ENCODE results near the gene RSRC2. TPM values are rescaled to one million over a fixed set of nuclear protein-coding genes. Genes with fewer than 3 reads are reported as not detected.
A peak's percentile ranks its signal among the peaks of the same experiment; 100 is the strongest.
"Not testable (repeated sequence)": the region's sequence is repeated elsewhere in the genome, so short reads cannot be mapped to it uniquely, and the experiment has no call there.

RSRC2 gene
- total RNA-seq, 1 experiment from 2014 or later: 93.1 TPM

- CTCF ChIA-PET: interaction anchor here (0.6 kb wide), 1 partner anchor 70 kb away, joined by 3 read pairs; the partner anchor contains the start of gene CLIP1
Measured at GRCh38 chr12:122491991-122492390, 34.7 kb downstream of the RSRC2 start.

GRCh38 chr12:122489038-122489437 is 37.7 kb downstream of the RSRC2 start:
- Mint-ChIP-seq H3K27ac (no peak overlapping the region), H3K27me3 (ENCODE audit: low read depth) (no peaks in the 10 kb centered on the region), H3K4me1 (no peaks in the 10 kb centered on the region), H3K9me3 (peaks cover 4% of the 10 kb centered on the region), H3K4me3 (no peak overlapping the region), H3K36me3 (peaks cover 65% of the 10 kb centered on the region)
- ChIA-PET POLR2A (interaction anchor here (0.7 kb wide), 1 partner anchor 10 kb away, joined by 3 read pairs; no protein-coding TSS in a partner anchor), CTCF (no interaction called here)
- DNase-seq (ENCODE audit: low spot score) (no peak), ATAC-seq (no peak)
- TF ChIP-seq GABPB1 (CRISPR knock-in tag; IDR thresholded peaks at IDR 0.05): peak; percentile 63
- TF ChIP-seq FOXK1 (CRISPR knock-in tag; IDR thresholded peaks at IDR 0.05): no peak

More at GRCh38 chr12:122491991-122492390, 34.7 kb downstream of the RSRC2 start:
- H3K4me3 Mint-ChIP-seq: no peak overlapping the region
- no peak overlapping the region; the same call in 1 of the 2 replicates for H3K27ac Mint-ChIP-seq
- H3K9me3 Mint-ChIP-seq: no peaks in the 10 kb centered on the region
- H3K36me3 Mint-ChIP-seq: peaks cover 53% of the 10 kb centered on the region
- H3K4me1 Mint-ChIP-seq: no peaks in the 10 kb centered on the region
- no peak for TF ChIP-seq ZNF232 (CRISPR knock-in tag; IDR thresholded peaks at IDR 0.05)
- no peak for TF ChIP-seq PRRX2 (CRISPR knock-in tag; IDR thresholded peaks at IDR 0.05)
- TF ChIP-seq ATF3 (CRISPR knock-in tag; conservative IDR thresholded peaks at IDR 0.05): no peak
- no peak for ATAC-seq
- DNase-seq (ENCODE audit: low spot score): no peak
- no peaks in the 10 kb centered on the region for H3K27me3 Mint-ChIP-seq (ENCODE audit: low read depth)
- POLR2A ChIA-PET: interaction anchor here (0.5 kb wide), 1 partner anchor 186 kb away, joined by 3 read pairs; no protein-coding TSS in a partner anchor

GRCh38 chr12:122487807-122488206 is 38.9 kb downstream of the RSRC2 start:
- H3K27me3 Mint-ChIP-seq (ENCODE audit: low read depth); POLR2A ChIA-PET: not testable (repeated sequence)
- H3K36me3 Mint-ChIP-seq: peaks cover 76% of the 10 kb centered on the region

GRCh38 chr12:122486805-122487426 is 39.8 kb downstream of the RSRC2 start:
- ChIA-PET CTCF (no interaction called here), POLR2A (interaction anchor here (0.5 to 0.8 kb wide), 2 partner anchors 11 to 12 kb away, joined by 3 to 4 read pairs; no protein-coding TSS in a partner anchor)
- DNase-seq (ENCODE audit: low spot score) (no peak), ATAC-seq (no peak)
- peaks cover 4% of the 10 kb centered on the region for H3K9me3 Mint-ChIP-seq
- no peak overlapping the region for H3K4me3 Mint-ChIP-seq
- no peak overlapping the region for H3K27ac Mint-ChIP-seq
- peaks cover 72% of the 10 kb centered on the region for H3K36me3 Mint-ChIP-seq
- TF ChIP-seq E2F4 (CRISPR knock-in tag; IDR thresholded peaks at IDR 0.05; ENCODE audit: borderline replicate concordance, low read depth): no peak
- TF ChIP-seq OVOL2 (CRISPR knock-in tag; IDR thresholded peaks at IDR 0.05; ENCODE audit: borderline replicate concordance): no peak
- no peak for TF ChIP-seq RELA (CRISPR knock-in tag; IDR thresholded peaks at IDR 0.05; ENCODE audit: borderline replicate concordance)
- TF ChIP-seq ZNF671 (CRISPR knock-in tag; IDR thresholded peaks at IDR 0.05): no peak
- no peak for TF ChIP-seq SMAD4 (CRISPR knock-in tag; IDR thresholded peaks at IDR 0.05)
- TF ChIP-seq ATF6 (CRISPR knock-in tag; IDR thresholded peaks at IDR 0.05): no peak
- no peak for TF ChIP-seq ZNF263 (CRISPR knock-in tag; IDR thresholded peaks at IDR 0.05; ENCODE audit: low read depth)
- no peak for TF ChIP-seq TEAD1 (CRISPR knock-in tag; IDR thresholded peaks at IDR 0.05)
- no peak for TF ChIP-seq GTF2I (CRISPR knock-in tag; conservative IDR thresholded peaks at IDR 0.05)
- no peak for TF ChIP-seq ERG (CRISPR knock-in tag; IDR thresholded peaks at IDR 0.05)
- TF ChIP-seq ZSCAN18 (CRISPR knock-in tag; IDR thresholded peaks at IDR 0.05): no peak
- TF ChIP-seq ATF2 (CRISPR knock-in tag; IDR thresholded peaks at IDR 0.05; ENCODE audit: borderline replicate concordance, low read depth): no peak
- no peak for TF ChIP-seq JAZF1 (CRISPR knock-in tag; IDR thresholded peaks at IDR 0.05)
- H3K4me1 Mint-ChIP-seq: no peaks in the 10 kb centered on the region
- no peaks in the 10 kb centered on the region for H3K27me3 Mint-ChIP-seq (ENCODE audit: low read depth)

More at GRCh38 chr12:122487807-122488206, 38.9 kb downstream of the RSRC2 start:
- CTCF ChIA-PET; H3K27ac Mint-ChIP-seq; H3K9me3 Mint-ChIP-seq; H3K4me3 Mint-ChIP-seq; ATAC-seq; DNase-seq (ENCODE audit: low spot score); H3K4me1 Mint-ChIP-seq: not testable (repeated sequence)

GRCh38 chr12:122486360-122486759 is 40.4 kb downstream of the RSRC2 start:
- ATAC-seq; DNase-seq (ENCODE audit: low spot score); H3K9me3 Mint-ChIP-seq; H3K27ac Mint-ChIP-seq; H3K4me3 Mint-ChIP-seq; H3K27me3 Mint-ChIP-seq (ENCODE audit: low read depth); CTCF ChIA-PET; H3K4me1 Mint-ChIP-seq: not testable (repeated sequence)
- H3K36me3 Mint-ChIP-seq: peaks cover 73% of the 10 kb centered on the region
- POLR2A ChIA-PET: interaction anchor here (0.5 kb wide), 1 partner anchor 12 kb away, joined by 4 read pairs; no protein-coding TSS in a partner anchor
